Stimulated activated CD8-positive, alpha-beta memory T cell treated with anti-CD3 and anti-CD28 coated beads, Interleukin-4, amount 100 ng/mL, for 1 hour (primary cell): ENCODE data around the gene ATP8B2.
"Not testable (repeated sequence)": the region's sequence is repeated elsewhere in the genome, so short reads cannot be mapped to it uniquely, and the experiment has no call there.

Source experiments
- DNase-seq, 2 donors: peaks; one replicate each; pipeline ENCODE4 v3.0.0-alpha.2; 2020; ENCODE audit warnings: low read depth in 2 of 2, low spot score in 1 of 2

ATP8B2 gene

DNA sequence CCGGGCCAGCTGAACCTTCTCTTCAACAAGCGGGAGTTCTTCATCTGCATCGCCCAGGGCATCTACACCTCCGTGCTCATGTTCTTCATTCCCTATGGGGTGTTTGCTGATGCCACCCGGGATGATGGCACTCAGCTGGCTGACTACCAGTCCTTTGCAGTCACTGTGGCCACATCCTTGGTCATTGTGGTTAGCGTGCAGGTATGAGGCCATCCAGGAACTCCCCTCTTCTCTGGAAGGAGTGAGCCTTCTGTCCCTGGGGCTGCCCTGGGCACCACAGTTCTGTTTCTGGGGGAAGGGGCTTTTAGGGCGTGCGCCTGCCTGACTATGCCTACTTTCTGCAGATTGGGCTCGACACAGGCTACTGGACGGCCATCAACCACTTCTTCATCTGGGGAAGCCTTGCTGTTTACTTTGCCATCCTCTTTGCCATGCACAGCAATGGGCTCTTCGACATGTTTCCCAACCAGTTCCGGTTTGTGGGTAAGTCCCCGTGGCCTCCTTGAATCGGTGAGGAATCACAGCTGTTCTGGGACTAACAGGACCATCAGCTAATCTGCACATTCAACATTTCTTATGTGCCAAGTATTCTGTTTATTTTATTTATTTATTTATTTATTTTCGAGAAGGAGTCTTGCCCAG, 21.1 kb downstream of the ATP8B2 start:
- no peak for DNase-seq

DNA sequence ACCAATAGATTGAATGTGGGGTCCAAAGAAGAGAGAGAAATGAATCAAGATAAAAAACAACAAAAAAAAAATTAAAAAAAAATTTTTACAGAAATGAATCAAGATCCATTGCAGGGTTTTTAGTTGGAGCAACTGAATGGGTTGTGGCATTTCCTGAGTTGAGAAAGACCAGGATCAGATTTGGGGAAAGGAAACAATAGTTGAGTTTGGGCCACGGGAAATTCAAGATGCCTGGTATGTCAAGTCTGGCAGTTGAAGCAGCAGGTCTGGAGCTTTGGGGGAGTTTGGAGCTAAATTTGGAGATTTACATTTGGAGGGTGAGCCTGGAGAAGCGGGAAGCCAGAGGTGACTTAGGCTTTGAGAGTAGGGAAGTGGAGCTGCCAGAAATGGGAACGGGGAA, 22.6 kb downstream of the ATP8B2 start:
- no peak for DNase-seq

- no peak for DNase-seq
These were observed 23.2 kb downstream of the ATP8B2 start for GRCh38 chr1:154348429-154349076.

DNA sequence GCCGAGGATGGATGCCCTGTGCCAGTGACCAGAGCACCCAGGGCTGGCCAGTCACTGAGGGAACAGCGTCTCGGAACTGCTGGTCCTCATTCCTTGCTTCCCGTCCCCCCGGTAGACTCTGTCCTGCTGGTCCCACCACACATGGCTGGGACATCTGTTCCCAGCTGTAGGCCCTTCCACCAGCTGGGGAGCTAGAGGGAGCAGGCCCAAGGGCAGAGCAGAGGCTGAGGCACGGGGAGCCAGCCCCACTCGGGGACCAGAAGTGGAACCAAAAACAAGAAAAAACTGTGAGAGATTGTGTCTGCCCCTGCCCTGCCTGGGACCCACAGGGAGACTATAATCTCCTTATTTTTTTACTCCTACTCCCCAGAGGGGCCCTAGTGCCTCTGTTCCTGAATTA, 23.8 kb downstream of the ATP8B2 start:
- no peak for DNase-seq

GRCh38 chr1:154350383-154350782, 25.1 kb downstream of the ATP8B2 start:
- DNase-seq: no peak

DNA sequence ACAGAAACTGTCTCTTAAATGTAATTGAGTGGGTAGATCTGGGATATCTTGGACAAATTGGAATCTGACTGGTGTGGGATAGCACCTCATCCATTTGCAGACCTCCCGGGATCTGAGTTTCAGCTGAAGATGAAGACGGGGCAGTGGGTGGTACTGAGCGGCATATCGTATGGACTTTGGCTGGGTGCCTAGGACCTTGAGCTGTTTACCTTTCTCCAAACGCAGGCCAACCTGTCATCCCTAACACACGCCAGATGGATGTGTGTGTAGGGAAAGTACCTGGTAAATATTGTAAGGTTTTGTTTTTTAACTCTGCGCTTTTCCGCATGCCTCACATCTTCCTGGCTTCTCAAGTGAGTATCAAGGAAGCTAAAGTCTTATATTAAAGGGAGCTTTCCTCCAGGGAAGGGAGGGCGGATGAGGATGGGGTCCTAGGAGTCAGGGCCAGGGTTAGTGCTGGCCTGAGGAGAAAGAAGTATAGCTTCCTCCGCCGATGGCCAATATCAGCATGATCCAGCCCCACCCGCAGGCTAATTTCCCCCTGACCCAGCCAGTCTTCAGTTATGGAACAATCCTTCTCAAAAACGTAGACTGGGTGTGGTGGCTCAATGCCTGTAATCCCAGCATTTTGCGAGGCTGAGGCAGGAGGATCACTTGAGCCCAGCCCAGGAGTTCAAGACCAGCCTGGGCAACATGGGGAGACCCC, 26.2 kb downstream of the ATP8B2 start:
- DNase-seq: no peak

DNA sequence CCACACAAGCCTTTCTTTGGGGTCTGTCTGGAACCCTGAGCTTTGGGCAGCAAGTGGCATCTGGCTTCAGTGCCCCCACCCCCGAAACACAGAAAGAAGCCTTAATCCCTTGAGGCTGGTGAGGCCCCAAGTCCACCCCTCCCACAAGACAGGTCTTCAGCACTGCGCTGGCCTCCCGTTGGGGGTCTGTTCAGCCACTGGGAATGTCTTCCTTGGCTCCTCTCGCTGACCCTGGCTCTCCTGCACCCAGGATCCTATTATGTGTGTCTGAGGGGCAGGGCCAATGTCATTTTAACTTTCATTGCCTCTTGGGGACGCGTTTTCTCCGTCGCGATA, 26.9 kb downstream of the ATP8B2 start:
- no peak for DNase-seq

DNA sequence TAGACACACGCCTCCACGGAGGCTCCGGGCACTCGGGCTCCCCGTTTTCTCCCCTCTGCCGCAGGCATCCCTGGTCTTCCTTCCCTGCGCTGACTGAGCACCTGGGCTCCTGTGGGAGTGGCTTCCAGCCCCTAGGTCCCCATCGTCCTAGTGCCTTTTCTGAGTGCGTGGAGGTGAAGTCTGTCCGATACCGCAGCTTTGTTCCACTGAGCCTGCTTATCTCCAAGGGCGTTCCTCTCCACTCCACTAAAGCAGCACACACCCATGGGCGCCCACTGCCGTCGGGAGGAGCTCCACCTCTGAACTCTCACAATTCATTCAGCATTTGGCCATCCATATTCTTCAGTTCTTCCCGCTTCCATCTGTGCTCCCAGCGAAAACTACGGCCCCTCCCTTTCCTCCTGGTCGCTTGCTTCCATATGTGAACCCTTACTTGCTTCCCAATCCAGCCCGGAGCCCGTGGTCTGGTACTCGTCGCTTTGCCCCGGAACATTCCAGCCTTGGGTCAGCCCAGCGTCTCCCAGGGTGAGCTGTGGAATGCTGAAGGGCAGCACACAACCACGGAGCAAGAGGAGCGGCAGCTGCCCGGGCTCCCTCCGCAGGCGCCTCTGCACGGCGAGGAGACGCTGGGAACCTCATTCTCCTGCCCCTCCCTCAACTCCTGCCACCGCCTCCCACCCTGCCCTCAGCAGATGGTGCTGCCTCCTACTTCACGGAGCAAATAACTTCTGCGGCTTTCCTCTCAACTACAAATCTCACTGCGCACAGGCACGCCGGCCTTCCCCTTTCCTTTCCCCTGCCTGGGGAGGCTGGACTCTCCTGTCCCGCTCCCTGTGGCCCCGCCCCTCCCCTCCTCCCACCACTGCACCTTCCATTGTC, 27.5 kb downstream of the ATP8B2 start:
- DNase-seq: no peak

- DNase-seq: no peak
These were observed 28.2 kb downstream of the ATP8B2 start for GRCh38 chr1:154353460-154353904.

- DNase-seq: no peak
These were observed 28.6 kb downstream of the ATP8B2 start for GRCh38 chr1:154353966-154354365.

DNA sequence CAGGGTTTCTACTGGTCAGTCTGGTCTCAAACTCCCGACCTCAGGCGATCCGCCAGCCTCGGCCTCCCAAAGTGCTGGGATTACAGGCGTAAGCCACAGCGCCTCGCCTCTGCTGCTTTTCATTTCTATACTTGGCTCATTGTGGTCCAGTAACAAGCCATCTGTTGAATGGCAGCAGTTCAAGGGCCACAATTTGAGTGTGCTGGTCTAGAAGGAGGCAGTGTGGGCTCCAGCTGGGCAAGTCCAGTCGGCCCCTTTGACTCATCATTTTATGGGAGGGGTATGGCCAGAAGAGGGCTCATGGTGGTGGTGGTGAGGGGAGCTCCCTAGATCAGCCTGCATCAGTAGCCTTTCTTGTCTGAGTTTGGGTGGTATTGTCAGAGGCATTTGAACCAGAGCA, 33.2 kb downstream of the ATP8B2 start:
- DNase-seq: no peak

GRCh38 chr1:154360288-154360687, 35.0 kb downstream of the ATP8B2 start:
- DNase-seq: no peak

DNA sequence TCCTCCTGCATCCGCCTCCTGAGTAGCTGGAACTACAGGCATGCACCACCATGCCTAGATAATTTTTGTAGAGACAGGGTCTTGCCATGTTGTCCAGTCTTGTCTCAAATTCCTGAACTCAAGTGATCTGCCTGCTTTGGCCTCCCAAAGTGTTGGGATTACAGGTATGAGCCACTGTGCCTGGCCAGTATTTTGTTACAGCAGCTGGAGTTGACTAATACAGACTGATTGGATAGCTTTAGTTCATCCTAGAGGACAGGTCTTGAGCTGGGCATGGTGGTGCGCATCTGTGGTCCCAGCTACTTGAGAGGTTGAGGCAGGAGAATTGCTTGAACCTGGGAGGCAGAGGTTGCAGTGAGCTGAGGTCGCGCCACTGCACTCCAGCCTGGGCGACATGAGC, 35.6 kb downstream of the ATP8B2 start:
- not testable (repeated sequence) for DNase-seq

GRCh38 chr1:154361357-154361756, 36.0 kb downstream of the ATP8B2 start:
- no peak for DNase-seq

- DNase-seq: no peak
These were observed 46.1 kb downstream of the ATP8B2 start for GRCh38 chr1:154371436-154371835.

- not testable (repeated sequence) for DNase-seq
These were observed 48.5 kb downstream of the ATP8B2 start for GRCh38 chr1:154373777-154374357.

DNA sequence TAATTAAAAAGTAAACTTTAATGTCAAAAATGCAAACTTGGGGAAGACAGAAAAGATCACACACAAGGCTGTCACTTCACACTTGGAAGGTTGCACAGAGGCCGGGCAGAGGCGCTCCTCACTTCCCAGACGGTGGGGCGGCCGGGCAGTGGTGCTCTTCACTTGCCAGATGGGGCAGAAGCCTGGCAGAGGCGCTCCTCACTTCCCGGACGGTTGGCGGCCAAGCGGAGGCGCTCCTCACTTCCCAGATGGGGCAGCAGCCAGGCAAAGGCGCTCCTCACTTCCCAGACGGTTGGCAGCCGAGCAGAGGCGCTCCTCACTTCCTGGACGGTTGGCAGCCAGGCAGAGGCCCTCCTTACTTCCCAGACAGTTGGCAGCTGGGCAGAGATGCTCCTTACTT, 54.0 kb downstream of the ATP8B2 start:
- no peak for DNase-seq

DNA sequence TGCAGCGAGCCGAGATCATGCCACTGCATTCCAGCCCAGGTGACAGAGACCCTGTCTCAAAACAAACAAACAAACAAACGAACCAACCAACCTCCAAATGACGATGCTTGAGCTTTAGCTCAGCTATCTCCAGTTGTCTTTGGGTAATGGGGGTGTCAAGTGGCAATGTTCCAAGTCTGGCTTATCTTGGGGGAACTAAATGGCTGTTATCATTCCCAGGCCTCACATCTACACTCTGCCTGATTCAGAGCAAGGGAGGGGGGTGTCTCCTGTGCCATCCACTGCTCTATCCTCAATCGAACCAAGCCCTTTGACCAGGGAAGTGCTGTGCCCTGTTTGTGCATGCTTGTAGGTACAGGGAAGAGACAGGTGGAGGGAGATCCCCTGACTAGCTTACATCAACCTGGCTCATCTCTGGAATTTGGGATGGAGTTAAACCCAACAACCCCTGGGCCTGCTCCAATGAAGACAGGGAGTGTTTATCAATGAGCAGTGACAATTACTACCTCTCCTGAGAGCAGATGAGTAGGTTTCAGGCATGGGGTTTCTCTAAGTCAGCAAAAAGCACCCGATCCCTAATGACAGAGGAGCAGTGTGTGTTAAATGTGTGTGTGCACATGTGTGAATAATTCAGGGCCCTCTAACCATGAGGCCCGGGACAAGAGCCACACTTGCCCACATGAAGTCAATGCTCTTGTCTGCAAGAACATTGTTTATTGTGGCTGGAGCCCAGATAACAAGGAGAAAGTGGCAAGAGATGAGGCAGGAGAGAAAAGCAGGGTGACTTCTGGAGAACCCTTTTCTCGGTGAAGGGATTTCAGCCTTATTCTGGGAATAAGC, 59.5 kb downstream of the ATP8B2 start:
- no peak for DNase-seq

DNA sequence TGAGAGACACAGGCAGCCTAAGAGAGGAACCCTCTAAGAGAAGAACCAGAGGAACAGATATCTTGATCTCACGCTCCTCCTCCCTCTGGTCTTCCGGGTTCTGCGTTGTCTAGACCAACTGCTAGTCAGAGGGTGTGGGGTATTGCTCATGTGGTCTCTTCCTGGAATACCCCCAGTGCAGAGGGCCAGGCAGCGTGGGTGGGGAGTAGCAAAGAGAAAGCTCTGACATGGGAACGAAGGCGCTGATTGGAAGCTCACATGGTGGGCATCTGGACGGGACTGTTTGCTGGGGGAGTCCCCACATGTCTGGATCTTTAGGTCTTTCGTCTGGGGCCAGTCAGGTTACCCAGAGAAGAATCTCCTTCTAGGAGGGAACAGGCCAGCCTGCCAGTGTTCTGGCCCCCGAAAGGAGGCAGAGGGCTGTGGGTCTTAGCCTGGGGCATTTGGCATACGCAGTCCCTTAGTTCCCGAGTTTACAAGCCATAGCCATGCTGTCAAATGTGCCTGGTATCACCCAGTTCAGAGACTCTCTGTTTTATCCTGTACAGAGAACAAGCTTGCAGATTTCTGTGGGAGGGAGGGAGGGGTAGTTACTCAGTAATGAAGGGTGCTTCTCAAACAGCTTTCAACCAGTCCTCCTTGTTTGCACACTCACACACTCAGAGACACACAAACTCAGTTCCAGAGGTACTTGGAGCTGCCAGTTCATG, 61.5 kb downstream of the ATP8B2 start:
- DNase-seq: no peak
